Transverse colon (tissue), 4 donors: Measurements from ENCODE around the gene SGO1. TPM values are rescaled to one million over a fixed set of nuclear protein-coding genes. Genes with fewer than 3 reads are reported as not detected.
A peak's percentile ranks its signal among the peaks of the same experiment; 100 is the strongest.

Experiments
- DNase-seq: peaks from one replicate; pipeline ENCODE4 v3.0.0-alpha.2; 2019
- H3K27ac ChIP-seq, 4 donors: fragments of 200-600 bp; sonication (generic); 2 replicates each; pipeline ENCODE4 v1.5.1; 2016 to 2018; ENCODE audit warnings: inconsistent platforms in 4 of 4
- H3K27me3 ChIP-seq: fragments of 200-600 bp; sonication (generic); 2 replicates; pipeline ENCODE4 v1.5.1; 2017; ENCODE audit warnings: inconsistent platforms
- H3K36me3 ChIP-seq, 4 donors: fragments of 200-600 bp; sonication (generic); 2 replicates each; pipeline ENCODE4 v1.5.1; 2017 to 2019; ENCODE audit warnings: inconsistent platforms in 4 of 4
- H3K4me1 ChIP-seq, 4 donors: fragments of 200-600 bp; sonication (generic); 2 replicates each; pipeline ENCODE4 v1.5.1; 2017 to 2020; ENCODE audit warnings: inconsistent platforms in 4 of 4
- H3K4me3 ChIP-seq, 4 donors: fragments of 200-600 bp; sonication (generic); 1 replicate in 1 of 4; 2 replicates in 3 of 4; pipeline versions ENCODE4 v1.5.1 to v1.6.1; 2017 to 2019; ENCODE audit warnings: inconsistent platforms in 4 of 4
- H3K9me3 ChIP-seq, 2 donors: fragments of 200-600 bp; sonication (generic); 2 replicates each; pipeline ENCODE4 v1.5.1; 2017 to 2019; ENCODE audit warnings: inconsistent platforms in 2 of 2
- EP300 ChIP-seq: sonication (generic); formaldehyde crosslinking; IDR thresholded peaks from one replicate; pipeline ENCODE4 v1.6.1; 2017; ENCODE audit warnings: antibody characterized with exemption, low read depth
- POLR2A ChIP-seq: fragments of 450-650 bp; IDR thresholded peaks from one replicate; pipeline ENCODE4 v1.6.1; 2016; ENCODE audit warnings: antibody characterized with exemption, mild to moderate bottlenecking, moderate library complexity
- POLR2AphosphoS5 ChIP-seq, 3 donors: sonication (generic); formaldehyde crosslinking; IDR thresholded peaks; one replicate each; pipeline ENCODE4 v1.6.1; 2016; ENCODE audit warnings: antibody characterized with exemption in 3 of 3
- WGBS, 2 donors: methylation state at CpG; one replicate each; pipeline ENCODE4 v1.1.5; 2018; ENCODE audit warnings: low coverage in 1 of 2; 5-methylcytosine and 5-hydroxymethylcytosine counted together
- in situ Hi-C, 4 donors: fragments of 200-750 bp; cut with MboI; loops; one replicate each; pipeline versions ENCODE4 v1.15.0 to v1.15.1; 2017; ENCODE audit warnings: low sequenced_read_pairs in 3 of 4, low pct_ligation_motif_present in 1 of 4, low pct_unique_long_range_greater_than_20kb in 1 of 4
- intact Hi-C: fragments of 100-400 bp; cut with DNase I; formaldehyde crosslinking; loops from one replicate; pipeline ENCODE4 v1.15.1; 2023; ENCODE audit warnings: low total_unique reads
- total RNA-seq, 4 donors: library from RNA; depleted of rRNA; stranded (reverse); fragments of >200 nt; gene quantifications; one replicate each; pipeline ENCODE4 v1.1.0, GENCODE V29; 2016
- TF ChIP-seq, protein P1 (sequence below), 5 experiments: fragments of 200-600 bp in 3 of 5; fragments of 450-650 bp in 2 of 5; sonication (generic) in 3 of 5; IDR thresholded peaks; 1 replicate in 2 of 5; 2 replicates in 3 of 5; pipeline ENCODE4 v1.5.1; 2016 to 2017; ENCODE audit warnings: antibody characterized with exemption in 5 of 5, inconsistent platforms in 3 of 5, mild to moderate bottlenecking in 2 of 5, moderate library complexity in 1 of 5

Gene SGO1
- 10 to 100 TPM in 1 of 4 donors, under 1 TPM in 2, not detected in 1; 0.79 to 26.5 (median 0.96) TPM for total RNA-seq

DNA sequence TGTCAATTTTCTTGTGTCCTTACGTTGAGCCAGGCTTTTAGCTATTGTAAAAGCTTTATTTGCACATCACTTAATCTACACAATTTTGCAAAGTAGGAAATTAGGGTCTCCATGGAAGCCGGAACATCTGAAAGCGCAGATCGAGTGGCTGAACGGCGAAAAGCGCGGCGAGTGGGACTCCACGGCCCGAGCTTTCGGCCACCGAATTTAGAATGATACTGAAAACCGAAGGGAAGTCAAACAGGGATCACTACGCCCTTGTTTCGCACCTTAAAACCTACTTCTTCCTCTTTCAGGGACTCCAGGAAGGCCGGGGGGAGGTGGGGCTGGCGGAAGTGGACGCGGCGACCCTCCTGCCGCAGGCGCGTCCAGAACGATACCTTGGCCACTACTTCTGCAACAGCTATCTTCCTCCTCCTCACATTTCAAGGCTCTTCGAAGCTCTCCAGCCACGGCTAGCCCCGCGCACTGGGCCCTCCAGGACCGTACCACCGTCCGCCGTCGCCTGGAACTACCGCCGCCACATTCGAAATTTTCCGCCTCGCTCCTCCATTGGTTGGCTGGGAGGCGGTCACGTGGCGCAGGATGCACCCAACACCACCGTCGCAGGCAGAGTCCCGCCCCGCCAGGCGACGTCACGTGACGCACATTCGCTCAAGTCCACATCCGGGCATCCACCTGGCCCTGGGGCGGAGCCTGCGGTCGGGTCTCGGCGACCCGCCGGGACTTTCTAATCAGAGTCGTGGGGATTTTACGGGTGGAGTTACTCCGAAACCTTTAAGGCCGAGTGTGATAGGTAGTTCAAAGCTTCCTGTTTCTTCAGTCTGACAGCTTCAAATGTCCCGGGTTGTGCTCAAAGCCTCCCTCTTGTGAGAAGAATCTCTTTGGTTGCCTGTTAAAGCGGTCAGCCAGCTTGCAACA lies at the start of gene SGO1:
SGO1 (minus strand) TSS at position 528 of the 921 bp plus-strand sequence. CDS start 2,179 bp downstream, outside the sequence.
- peak; percentile 100 for DNase-seq
- no peaks in the 10 kb centered on the region for H3K9me3 ChIP-seq
- H3K27ac ChIP-seq: peak within 1 kb of the TSS; percentile 88 to 97 (median 90)
- intact Hi-C loops (no loop called here), in situ Hi-C loops (loop anchor here in 2 of 4 donors (25.0 kb wide), 2 partner anchors 149 to 249 kb away; partner anchors contain the start of genes KAT2B (in 2 of the 2), EFHB (in 1 of the 2) and RAB5A (in 1 of the 2))
- TF ChIP-seq EP300 (no peak), POLR2AphosphoS5 (IDR thresholded peaks at IDR 0.05) (peak; percentile 86 to 91 (median 88)), POLR2A (peak; percentile 88)
- TF ChIP-seq, protein P1, sequence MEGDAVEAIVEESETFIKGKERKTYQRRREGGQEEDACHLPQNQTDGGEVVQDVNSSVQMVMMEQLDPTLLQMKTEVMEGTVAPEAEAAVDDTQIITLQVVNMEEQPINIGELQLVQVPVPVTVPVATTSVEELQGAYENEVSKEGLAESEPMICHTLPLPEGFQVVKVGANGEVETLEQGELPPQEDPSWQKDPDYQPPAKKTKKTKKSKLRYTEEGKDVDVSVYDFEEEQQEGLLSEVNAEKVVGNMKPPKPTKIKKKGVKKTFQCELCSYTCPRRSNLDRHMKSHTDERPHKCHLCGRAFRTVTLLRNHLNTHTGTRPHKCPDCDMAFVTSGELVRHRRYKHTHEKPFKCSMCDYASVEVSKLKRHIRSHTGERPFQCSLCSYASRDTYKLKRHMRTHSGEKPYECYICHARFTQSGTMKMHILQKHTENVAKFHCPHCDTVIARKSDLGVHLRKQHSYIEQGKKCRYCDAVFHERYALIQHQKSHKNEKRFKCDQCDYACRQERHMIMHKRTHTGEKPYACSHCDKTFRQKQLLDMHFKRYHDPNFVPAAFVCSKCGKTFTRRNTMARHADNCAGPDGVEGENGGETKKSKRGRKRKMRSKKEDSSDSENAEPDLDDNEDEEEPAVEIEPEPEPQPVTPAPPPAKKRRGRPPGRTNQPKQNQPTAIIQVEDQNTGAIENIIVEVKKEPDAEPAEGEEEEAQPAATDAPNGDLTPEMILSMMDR (IDR thresholded peaks at IDR 0.05): no peak
- peak within 1 kb of the TSS; percentile 57 to 74 (median 66) for H3K4me3 ChIP-seq
- H3K4me1 ChIP-seq: peaks cover 0 to 21% (median 11%) of the 10 kb centered on the region in 4 donors
- H3K27me3 ChIP-seq: no peaks in the 10 kb centered on the region
- WGBS, 2 donors: 1% methylated on average over 65 of the region's 65 CpGs; no CpG with 5 or more reads in 1 of the 2 donors
- H3K36me3 ChIP-seq: no peaks in the 10 kb centered on the region

DNA sequence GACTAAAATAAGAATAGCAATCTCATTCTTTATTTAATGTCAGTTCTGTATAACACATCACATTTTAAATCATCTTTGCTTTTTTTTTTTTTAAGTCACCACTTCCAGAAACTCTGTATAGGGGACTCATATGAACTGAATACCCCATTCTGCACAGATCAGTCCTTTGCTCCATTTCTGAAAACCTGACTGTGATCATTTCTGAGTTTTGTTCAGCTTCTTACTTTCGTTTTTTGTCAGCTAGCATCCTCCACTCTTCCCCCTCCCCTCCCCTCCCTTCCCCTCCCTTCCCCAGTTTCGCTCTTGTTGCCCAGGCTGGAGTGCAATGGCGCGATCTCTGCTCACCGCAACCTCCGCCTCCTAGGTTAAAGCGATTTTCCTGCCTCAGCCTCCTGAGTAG lies 49.8 kb upstream of the SGO1 start:
- no peak overlapping the region for H3K27ac ChIP-seq
- H3K4me3 ChIP-seq: no peak overlapping the region

DNA sequence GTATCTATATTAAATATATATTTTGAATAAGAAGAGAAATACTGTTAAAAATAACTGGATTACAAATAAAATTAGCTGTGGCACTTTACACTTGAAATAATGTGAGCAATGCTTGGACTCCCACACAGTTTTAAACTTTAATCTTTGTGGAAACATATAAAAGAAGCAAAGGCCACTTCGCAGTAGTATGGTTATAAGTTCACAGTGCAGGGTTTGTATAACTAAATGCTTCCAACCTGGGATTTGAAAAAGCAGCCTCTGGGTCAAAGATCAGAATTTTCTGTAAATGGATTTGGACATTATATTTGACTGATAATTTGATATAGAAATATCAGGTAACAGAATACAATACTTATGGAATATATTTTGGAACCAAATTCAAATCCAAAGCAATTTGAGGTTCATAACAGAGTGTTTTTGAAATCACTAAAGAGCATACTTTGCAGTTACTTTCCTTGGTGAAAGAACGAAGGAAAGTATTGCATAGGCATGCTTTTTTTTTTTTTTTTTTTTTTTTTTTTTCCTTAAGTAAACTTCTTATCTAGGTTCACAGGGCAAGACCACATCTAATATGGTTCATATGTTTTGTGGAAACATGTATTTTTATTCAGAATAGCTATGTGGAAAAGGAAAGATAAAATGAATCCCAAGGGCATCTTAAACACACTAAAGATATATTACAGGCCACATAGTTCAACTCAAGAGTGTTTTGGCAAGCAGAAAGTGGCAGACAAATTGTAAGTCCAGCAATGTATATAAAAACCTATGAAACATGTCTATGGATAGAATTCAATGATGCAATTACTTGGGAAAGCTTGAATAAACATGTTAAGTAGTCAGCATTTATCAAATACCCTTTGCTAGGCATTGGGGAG lies 47.1 kb upstream of the SGO1 start:
- H3K4me1 ChIP-seq: no peaks in the 10 kb centered on the region
- H3K36me3 ChIP-seq: no peaks in the 10 kb centered on the region
- 54 to 69% methylated on average over 2 of the region's 2 CpGs for WGBS, 2 donors
- TF ChIP-seq EP300 (no peak), POLR2A (no peak), POLR2AphosphoS5 (IDR thresholded peaks at IDR 0.05) (no peak)
- no peak overlapping the region for H3K27ac ChIP-seq
- in situ Hi-C loops: no loop called here
- no peaks in the 10 kb centered on the region for H3K27me3 ChIP-seq
- intact Hi-C loops: loop anchor here (5.0 kb wide), 1 partner anchor 946 kb away; no protein-coding TSS in a partner anchor
- DNase-seq: no peak
- H3K9me3 ChIP-seq: no peaks in the 10 kb centered on the region
- no peak overlapping the region for H3K4me3 ChIP-seq

More for the DNA sequence above, 49.8 kb upstream of the SGO1 start:
- 86 to 100% methylated on average over 6 to 7 of the region's 7 CpGs for WGBS, 2 donors
- H3K9me3 ChIP-seq: no peaks in the 10 kb centered on the region
- in situ Hi-C loops: no loop called here
- intact Hi-C loops: no loop called here
- TF ChIP-seq POLR2AphosphoS5 (IDR thresholded peaks at IDR 0.05) (no peak), POLR2A (no peak), EP300 (no peak)
- TF ChIP-seq, protein P1 (IDR thresholded peaks at IDR 0.05): no peak
- H3K27me3 ChIP-seq: no peaks in the 10 kb centered on the region
- no peak for DNase-seq
- no peaks in the 10 kb centered on the region for H3K4me1 ChIP-seq
- no peaks in the 10 kb centered on the region for H3K36me3 ChIP-seq

DNA sequence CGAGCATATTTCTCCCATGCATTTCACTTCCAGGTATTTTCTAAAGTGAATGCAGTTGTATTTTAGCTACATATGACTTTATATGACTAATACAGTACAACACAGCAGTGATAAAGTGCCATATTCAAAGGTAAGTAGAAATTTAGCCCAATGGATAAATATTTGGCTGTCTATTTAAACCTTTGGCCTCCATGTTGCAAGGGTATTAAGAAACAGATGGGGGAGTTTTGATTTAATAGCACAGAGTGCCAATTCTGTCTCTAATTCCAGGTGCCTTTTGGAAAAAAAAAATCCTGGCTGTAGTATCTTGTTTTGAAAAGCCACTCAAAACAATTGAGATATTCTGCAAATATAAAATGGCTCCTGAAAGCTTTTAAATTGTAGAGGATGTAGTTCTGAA lies 44.9 kb upstream of the SGO1 start:
- Histone ChIP-seq H3K27ac (no peak overlapping the region), H3K4me1 (no peaks in the 10 kb centered on the region), H3K27me3 (no peaks in the 10 kb centered on the region), H3K36me3 (no peaks in the 10 kb centered on the region), H3K4me3 (no peak overlapping the region), H3K9me3 (no peaks in the 10 kb centered on the region)
- in situ Hi-C loops (no loop called here), intact Hi-C loops (loop anchor here (5.0 kb wide), 1 partner anchor 944 kb away; no protein-coding TSS in a partner anchor)
- TF ChIP-seq EP300: no peak
- TF ChIP-seq, protein P1 (IDR thresholded peaks at IDR 0.05): no peak
- no peak for TF ChIP-seq POLR2AphosphoS5 (IDR thresholded peaks at IDR 0.05)
- TF ChIP-seq POLR2A: no peak
- no peak for DNase-seq
- 98 to 100% methylated on average over 1 of the region's 1 CpG for WGBS, 2 donors
